B cell (primary cell): ENCODE measurements around the gene ZNF521. TPM values are rescaled to one million over a fixed set of nuclear protein-coding genes. Genes with fewer than 3 reads are reported as not detected.

ENCODE experiments used
- ATAC-seq: fragments of 200-7000 bp; cut with Tn5 transposase; one replicate; pipeline ENCODE4 v1.10.0; 2021; ENCODE audit warnings: low read depth, mild to moderate bottlenecking, moderate number of reproducible peaks, moderate library complexity
- CTCF ChIA-PET: fragments of 350-600 bp; sonication (Branson Sonifier 250); formaldehyde crosslinking; loops from one replicate; lab custom pipeline; 2021; ENCODE audit warnings: antibody characterized with exemption, inconsistent platforms; lab: Charles Lee
- POLR2A ChIA-PET: fragments of 350-600 bp; sonication (Branson Sonifier 250); formaldehyde crosslinking; loops from one replicate; lab custom pipeline; 2021; ENCODE audit warnings: antibody characterized with exemption; lab: Charles Lee
- DNase-seq: peaks from one replicate; pipeline ENCODE4 v3.0.0; 2013
- H2AFZ ChIP-seq: 2 replicates; pipeline ENCODE4 v1.6.1; 2012; ENCODE audit warnings: mild to moderate bottlenecking, low read depth, low read length; ENCODE audit not compliant: insufficient read depth, poor library complexity, severe bottlenecking
- H3K27ac ChIP-seq, 2 donors: 1 replicate in 1 of 2; 2 replicates in 1 of 2; pipeline ENCODE4 v1.5.1; 2012 to 2013; ENCODE audit warnings: low read length in 2 of 2, mild to moderate bottlenecking in 2 of 2, moderate library complexity in 1 of 2
- H3K27me3 ChIP-seq, 4 experiments: fragments of 200-600 bp in 1 of 4; sonication (generic) in 1 of 4; replicated peaks in 1 of 4; 1 replicate in 2 of 4; 2 replicates in 2 of 4; pipeline versions ENCODE4 v1.6.1 to v1.7.0; 2013 to 2016; ENCODE audit warnings: low read length in 3 of 4, mild to moderate bottlenecking in 2 of 4, mixed read lengths in 1 of 4, moderate library complexity in 1 of 4; ENCODE audit not compliant: insufficient read depth in 4 of 4, control insufficient read depth in 3 of 4; ENCODE audit errors: control extremely low read depth in 1 of 4
- H3K36me3 ChIP-seq, 2 experiments: replicated peaks in 1 of 2; 1 replicate in 1 of 2; 2 replicates in 1 of 2; pipeline versions ENCODE4 v1.6.1 to v1.7.1; 2013; ENCODE audit warnings: low read length in 1 of 2; ENCODE audit not compliant: insufficient read depth in 2 of 2, control insufficient read depth in 1 of 2; ENCODE audit errors: control extremely low read depth in 1 of 2, extremely low read depth in 1 of 2
- H3K4me1 ChIP-seq, 2 donors: fragments of 200-600 bp in 1 of 2; sonication (generic) in 1 of 2; 1 replicate in 1 of 2; 2 replicates in 1 of 2; pipeline versions ENCODE4 v1.5.1 to v1.6.1; 2013 to 2017; ENCODE audit warnings: low read length in 2 of 2; ENCODE audit not compliant: control insufficient read depth in 2 of 2, insufficient read depth in 2 of 2
- H3K4me2 ChIP-seq: replicated peaks from 2 replicates; pipeline ENCODE3; 2012; ENCODE audit warnings: mild to moderate bottlenecking, low read depth, low read length; ENCODE audit not compliant: poor library complexity, severe bottlenecking
- H3K4me3 ChIP-seq, 5 experiments: fragments of 200-600 bp in 1 of 5; sonication (generic) in 1 of 5; 1 replicate in 3 of 5; 2 replicates in 2 of 5; pipeline versions ENCODE4 v1.5.1 to v1.7.0; 2011 to 2016; ENCODE audit warnings: low read length in 4 of 5, mild to moderate bottlenecking in 4 of 5, low read depth in 2 of 5, control low read depth in 1 of 5, moderate library complexity in 1 of 5; ENCODE audit not compliant: insufficient read depth in 1 of 5; ENCODE audit errors: control extremely low read depth in 1 of 5, extremely low read depth in 1 of 5
- H3K79me2 ChIP-seq: fragments of 200-600 bp; sonication (generic); one replicate; pipeline ENCODE4 v1.6.0; 2016; ENCODE audit warnings: low read length; ENCODE audit not compliant: control insufficient read depth, insufficient read depth
- H3K9ac ChIP-seq: fragments of 200-600 bp; sonication (generic); 2 replicates; pipeline ENCODE4 v1.6.1; 2017; ENCODE audit warnings: mild to moderate bottlenecking, low read length, moderate library complexity
- H3K9me3 ChIP-seq, 3 donors: one replicate each; pipeline versions ENCODE4 v1.6.1 to v1.7.1; 2013; ENCODE audit warnings: low read length in 2 of 3; ENCODE audit not compliant: control insufficient read depth in 2 of 3, insufficient read depth in 1 of 3; ENCODE audit errors: control extremely low read depth in 1 of 3
- H4K20me1 ChIP-seq: 2 replicates; pipeline ENCODE4 v1.6.0; 2012; ENCODE audit warnings: mild to moderate bottlenecking, low read length; ENCODE audit not compliant: insufficient read depth, control insufficient read depth, poor library complexity, severe bottlenecking
- H3K27ac Mint-ChIP-seq: one replicate; pipeline ENCODE4 v1.8.0; 2021; ENCODE audit warnings: mixed read lengths
- H3K27me3 Mint-ChIP-seq: one replicate; pipeline ENCODE4 v1.8.0; 2021; ENCODE audit warnings: mixed read lengths
- H3K4me1 Mint-ChIP-seq: one replicate; pipeline ENCODE4 v1.8.0; 2021; ENCODE audit warnings: mixed read lengths
- H3K4me3 Mint-ChIP-seq: one replicate; pipeline ENCODE4 v1.8.0; 2021; ENCODE audit warnings: mixed read lengths
- H3K9me3 Mint-ChIP-seq: one replicate; pipeline ENCODE4 v1.8.0; 2022; ENCODE audit warnings: mixed read lengths; ENCODE audit not compliant: insufficient read depth
- EZH2 ChIP-seq: IDR thresholded peaks from 2 replicates; pipeline ENCODE4 v1.6.1; 2012; ENCODE audit warnings: borderline replicate concordance, low read depth, mild to moderate bottlenecking, moderate library complexity, low read length; ENCODE audit not compliant: insufficient read depth, poor library complexity, severe bottlenecking
- WGBS: methylation state at CpG from one replicate; pipeline ENCODE4 v1.1.5; 2013; ENCODE audit warnings: missing lambda C conversion rate; ENCODE audit not compliant: insufficient coverage; 5-methylcytosine and 5-hydroxymethylcytosine counted together
- intact Hi-C: fragments of 100-400 bp; cut with micrococcal nuclease; formaldehyde crosslinking; loops from one replicate; pipeline ENCODE4 v1.10.0; 2022
- polyA plus RNA-seq: library from polyadenylated mRNA; depleted of rRNA; stranded (reverse); fragments of >200 nt; gene quantifications from 2 replicates; pipeline ENCODE4 v1.2.3, GENCODE V29; 2012
- total RNA-seq, 2 donors: library from RNA; stranded (reverse); fragments of 120-200 nt in 1 of 2; gene quantifications; 1 replicate in 1 of 2; 2 replicates in 1 of 2; pipeline versions ENCODE4 v1.2.3 to v1.2.4, GENCODE V29; 2013 to 2022
- TF ChIP-seq, protein P1 (sequence below): fragments of 200-600 bp; IDR thresholded peaks from one replicate; pipeline ENCODE4 v1.8.0; 2022; ENCODE audit warnings: antibody characterized with exemption, mild to moderate bottlenecking

The ZNF521 gene
- total and polyA plus RNA-seq, 2 donors (not counting 1 experiment from before 2014, with no cell fraction given), result 0.04 to 9.0 TPM

DNA sequence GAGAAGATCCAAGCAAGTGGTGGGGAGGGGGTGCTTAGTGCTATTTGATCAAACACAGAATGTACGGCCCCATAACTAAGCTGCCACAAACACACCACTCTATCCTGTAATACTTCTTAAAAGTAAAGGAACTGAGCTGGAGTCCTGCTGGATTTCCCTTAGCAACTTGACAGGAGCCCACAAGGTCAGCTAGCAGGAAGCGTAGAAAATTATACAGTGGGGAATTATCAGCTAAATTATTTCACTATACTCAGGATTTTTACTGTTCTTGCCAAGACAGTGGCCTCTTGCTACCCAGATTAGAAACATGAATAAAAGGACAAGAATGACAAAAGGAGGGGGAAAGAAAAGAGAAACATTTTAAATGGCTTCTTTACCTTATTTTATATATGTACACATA, 217.1 kb downstream of the ZNF521 start:
- H3K36me3 ChIP-seq, result no peaks in the 10 kb centered on the region
- no peaks in the 10 kb centered on the region for H3K9me3 ChIP-seq
- H3K27me3 ChIP-seq, result no peaks in the 10 kb centered on the region
- no peak overlapping the region for H3K27ac Mint-ChIP-seq
- H2AFZ ChIP-seq, result no peak overlapping the region
- H3K4me1 Mint-ChIP-seq, result no peaks in the 10 kb centered on the region
- intact Hi-C loops, result no loop called here
- H3K79me2 ChIP-seq, result no peaks in the 10 kb centered on the region
- CTCF ChIA-PET, result interaction anchor here (2.1 kb wide), 1 partner anchor 255 kb away, joined by 4 read pairs; no protein-coding TSS in a partner anchor
- H3K4me3 ChIP-seq, result no peak overlapping the region
- H3K4me3 Mint-ChIP-seq, result no peak overlapping the region
- H3K9me3 Mint-ChIP-seq, result no peaks in the 10 kb centered on the region
- no peak overlapping the region for H3K9ac ChIP-seq
- H3K27me3 Mint-ChIP-seq, result peaks cover 8% of the 10 kb centered on the region
- ATAC-seq (no peak), DNase-seq (no peak)
- H3K27ac ChIP-seq, result no peak overlapping the region
- H3K4me2 ChIP-seq, result no peak overlapping the region
- no CpG with 5 or more reads among the region's 2 CpGs for WGBS
- H4K20me1 ChIP-seq, result no peaks in the 10 kb centered on the region
- POLR2A ChIA-PET, result no interaction called here
- H3K4me1 ChIP-seq, result no peaks in the 10 kb centered on the region
- TF ChIP-seq, protein P1, sequence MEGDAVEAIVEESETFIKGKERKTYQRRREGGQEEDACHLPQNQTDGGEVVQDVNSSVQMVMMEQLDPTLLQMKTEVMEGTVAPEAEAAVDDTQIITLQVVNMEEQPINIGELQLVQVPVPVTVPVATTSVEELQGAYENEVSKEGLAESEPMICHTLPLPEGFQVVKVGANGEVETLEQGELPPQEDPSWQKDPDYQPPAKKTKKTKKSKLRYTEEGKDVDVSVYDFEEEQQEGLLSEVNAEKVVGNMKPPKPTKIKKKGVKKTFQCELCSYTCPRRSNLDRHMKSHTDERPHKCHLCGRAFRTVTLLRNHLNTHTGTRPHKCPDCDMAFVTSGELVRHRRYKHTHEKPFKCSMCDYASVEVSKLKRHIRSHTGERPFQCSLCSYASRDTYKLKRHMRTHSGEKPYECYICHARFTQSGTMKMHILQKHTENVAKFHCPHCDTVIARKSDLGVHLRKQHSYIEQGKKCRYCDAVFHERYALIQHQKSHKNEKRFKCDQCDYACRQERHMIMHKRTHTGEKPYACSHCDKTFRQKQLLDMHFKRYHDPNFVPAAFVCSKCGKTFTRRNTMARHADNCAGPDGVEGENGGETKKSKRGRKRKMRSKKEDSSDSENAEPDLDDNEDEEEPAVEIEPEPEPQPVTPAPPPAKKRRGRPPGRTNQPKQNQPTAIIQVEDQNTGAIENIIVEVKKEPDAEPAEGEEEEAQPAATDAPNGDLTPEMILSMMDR, result no peak
- no peak for TF ChIP-seq EZH2

DNA sequence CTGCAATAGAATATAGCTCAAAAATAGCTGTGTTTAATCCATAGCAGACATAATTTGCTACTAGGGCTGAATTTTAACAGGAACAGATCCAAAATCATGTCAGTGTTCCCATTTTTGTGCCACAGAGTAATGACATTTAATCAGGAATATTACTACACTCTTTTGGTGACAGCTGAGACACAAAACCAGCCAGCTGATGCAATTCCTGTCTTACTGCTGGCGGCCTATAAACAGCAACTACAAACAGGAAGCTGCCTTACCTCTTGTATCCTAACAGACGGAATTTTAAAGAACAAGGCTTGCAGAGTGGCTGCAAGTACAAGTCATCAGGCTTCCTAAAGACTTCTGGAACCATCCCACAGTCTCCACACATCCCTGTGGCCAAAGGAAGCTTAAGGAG, 218.1 kb downstream of the ZNF521 start:
- no peak overlapping the region for H2AFZ ChIP-seq
- no peak for TF ChIP-seq EZH2
- TF ChIP-seq, protein P1, result no peak

More for the DNA sequence above, 218.1 kb downstream of the ZNF521 start:
- ChIA-PET POLR2A (no interaction called here), CTCF (no interaction called here)
- Histone ChIP-seq H3K79me2 (no peaks in the 10 kb centered on the region), H3K36me3 (no peaks in the 10 kb centered on the region), H3K9ac (no peak overlapping the region), H3K27ac (no peak overlapping the region), H3K27me3 (no peaks in the 10 kb centered on the region), H3K4me3 (no peak overlapping the region), H3K4me2 (no peak overlapping the region), H3K9me3 (no peaks in the 10 kb centered on the region), H3K4me1 (no peaks in the 10 kb centered on the region), H4K20me1 (no peaks in the 10 kb centered on the region)
- H3K27ac Mint-ChIP-seq, result no peak overlapping the region
- 70% methylated on average over 2 of the region's 2 CpGs for WGBS
- intact Hi-C loops, result no loop called here
- no peaks in the 10 kb centered on the region for H3K4me1 Mint-ChIP-seq
- peaks cover 8% of the 10 kb centered on the region for H3K27me3 Mint-ChIP-seq
- no peak for DNase-seq
- no peak overlapping the region for H3K4me3 Mint-ChIP-seq
- no peak for ATAC-seq
- H3K9me3 Mint-ChIP-seq, result no peaks in the 10 kb centered on the region
